Measurements from ENCODE around the gene CMSS1.

CMSS1 gene

GRCh38 chr3:99907959-99908544, 90.4 kb downstream of the CMSS1 start:
- DNase-seq = no peak

- no peak for DNase-seq
These were observed 92.2 kb downstream of the CMSS1 start for GRCh38 chr3:99909714-99910495.

GRCh38 chr3:99910752-99911290, 93.2 kb downstream of the CMSS1 start:
- no peak for DNase-seq

- no peak for DNase-seq
These were observed 93.8 kb downstream of the CMSS1 start for GRCh38 chr3:99911433-99911832.

GRCh38 chr3:99915906-99916432, 98.3 kb downstream of the CMSS1 start:
- no peak for DNase-seq

GRCh38 chr3:99918715-99919114, 101.1 kb downstream of the CMSS1 start:
- DNase-seq = no peak

GRCh38 chr3:99919694-99920093, 102.0 kb downstream of the CMSS1 start:
- no peak for DNase-seq

- DNase-seq = peak; percentile 50 to 63
These were observed 103.1 kb downstream of the CMSS1 start for GRCh38 chr3:99920481-99921376.

GRCh38 chr3:99921377-99921695, 103.7 kb downstream of the CMSS1 start:
- DNase-seq = no peak

GRCh38 chr3:99921986-99922385, 104.3 kb downstream of the CMSS1 start:
- no peak for DNase-seq

GRCh38 chr3:99923873-99924272, 106.2 kb downstream of the CMSS1 start:
- no peak for DNase-seq

- DNase-seq = peak; percentile 31 to 41
These were observed 108.0 kb downstream of the CMSS1 start for GRCh38 chr3:99925584-99926230.

- no peak for DNase-seq
These were observed 110.2 kb downstream of the CMSS1 start for GRCh38 chr3:99927671-99928457.

GRCh38 chr3:99928771-99929744, 111.4 kb downstream of the CMSS1 start:
- no peak for DNase-seq

GRCh38 chr3:99929745-99930139, 112.1 kb downstream of the CMSS1 start:
- DNase-seq = no peak

GRCh38 chr3:99931059-99931458, 113.4 kb downstream of the CMSS1 start:
- no peak for DNase-seq

GRCh38 chr3:99933971-99934750, 116.5 kb downstream of the CMSS1 start:
- DNase-seq = no peak

GRCh38 chr3:99934975-99935797, 117.5 kb downstream of the CMSS1 start:
- no peak for DNase-seq
